ENCODE data around the gene MPZL3.
A peak's percentile ranks its signal among the peaks of the same experiment; 100 is the strongest.

GRCh38 chr11:118290923-118291322 lies 38.8 kb upstream of the MPZL3 start:
- peak in 1 of 4 experiments; percentile 17 for TF ChIP-seq CTCF (IDR thresholded peaks at IDR 0.05)
- no peak for TF ChIP-seq POLR2AphosphoS5 (IDR thresholded peaks at IDR 0.05)
